Esophagus muscularis mucosa (tissue), 4 donors: ENCODE results near the gene NUDT12. TPM values are rescaled to one million over a fixed set of nuclear protein-coding genes. Genes with fewer than 3 reads are reported as not detected.

ENCODE experiments used
- DNase-seq: peaks from one replicate; pipeline ENCODE4 v3.0.0-alpha.2; 2017; ENCODE audit errors: extremely low spot score
- H3K27ac ChIP-seq, 4 donors: fragments of 200-600 bp; sonication (generic); replicated peaks in 1 of 4; 1 replicate in 3 of 4; 2 replicates in 1 of 4; pipeline ENCODE4 v1.5.1; 2016 to 2019; ENCODE audit warnings: mild to moderate bottlenecking in 1 of 4
- H3K27me3 ChIP-seq, 4 donors: fragments of 200-600 bp; sonication (generic); one replicate each; pipeline versions ENCODE4 v1.5.1 to v1.6.0; 2016 to 2019
- H3K36me3 ChIP-seq, 4 donors: fragments of 200-600 bp; sonication (generic); one replicate each; pipeline ENCODE4 v1.5.1; 2016 to 2019
- H3K4me1 ChIP-seq, 4 donors: fragments of 200-600 bp; sonication (generic); one replicate each; pipeline ENCODE4 v1.5.1; 2016 to 2019
- H3K4me3 ChIP-seq, 4 donors: fragments of 200-600 bp; sonication (generic); 1 replicate in 2 of 4; 2 replicates in 2 of 4; pipeline ENCODE4 v1.5.1; 2016 to 2019; ENCODE audit warnings: mild to moderate bottlenecking in 4 of 4, moderate library complexity in 1 of 4
- H3K9me3 ChIP-seq, 4 donors: fragments of 200-600 bp; sonication (generic); 1 replicate in 3 of 4; 2 replicates in 1 of 4; pipeline ENCODE4 v1.5.1; 2016 to 2019
- CTCF ChIP-seq, 3 experiments: fragments of 200-600 bp in 2 of 3; fragments of 450-650 bp in 1 of 3; sonication (generic) in 2 of 3; IDR thresholded peaks; one replicate each; pipeline ENCODE4 v1.5.1; 2017 to 2019; ENCODE audit warnings: antibody characterized with exemption in 3 of 3, mild to moderate bottlenecking in 2 of 3, moderate library complexity in 1 of 3
- EP300 ChIP-seq: sonication (generic); formaldehyde crosslinking; IDR thresholded peaks from one replicate; pipeline ENCODE4 v1.6.1; 2017; ENCODE audit warnings: antibody characterized with exemption
- POLR2A ChIP-seq: fragments of 450-650 bp; IDR thresholded peaks from one replicate; pipeline ENCODE4 v1.6.1; 2017; ENCODE audit warnings: antibody characterized with exemption, moderate library complexity, mild to moderate bottlenecking, low read depth
- POLR2AphosphoS5 ChIP-seq, 2 donors: sonication (generic); formaldehyde crosslinking; IDR thresholded peaks; one replicate each; pipeline ENCODE4 v1.6.1; 2017; ENCODE audit warnings: antibody characterized with exemption in 2 of 2
- WGBS: methylation state at CpG from one replicate; pipeline ENCODE4 v1.1.5; 2018; 5-methylcytosine and 5-hydroxymethylcytosine counted together
- intact Hi-C: fragments of 100-400 bp; cut with DNase I; formaldehyde crosslinking; loops from one replicate; pipeline ENCODE4 v1.15.1; 2023
- total RNA-seq, 4 donors: library from RNA; depleted of rRNA; stranded (reverse); fragments of >200 nt; gene quantifications; one replicate each; pipeline versions ENCODE4 v1.1.0 to v1.2.1, GENCODE V29; 2016

NUDT12 gene
- total RNA-seq, 4 donors from 2014 or later, result 7.0 to 18.3 (median 10.9) TPM

- H3K27ac ChIP-seq, result no peak overlapping the region
- H3K36me3 ChIP-seq, result no peaks in the 10 kb centered on the region
- H3K4me3 ChIP-seq, result no peak overlapping the region
- 87% methylated on average over 4 of the region's 4 CpGs for WGBS
- no peaks in the 10 kb centered on the region for H3K9me3 ChIP-seq
- intact Hi-C loops, result no loop called here
- H3K27me3 ChIP-seq, result peaks cover 0 to 4% (median 0%) of the 10 kb centered on the region in 4 donors
- DNase-seq, result no peak
- peaks cover 0 to 14% (median 10%) of the 10 kb centered on the region in 4 donors for H3K4me1 ChIP-seq
- TF ChIP-seq EP300, result no peak
- no peak for TF ChIP-seq POLR2A
- TF ChIP-seq CTCF (IDR thresholded peaks at IDR 0.05), result no peak
- no peak for TF ChIP-seq POLR2AphosphoS5 (IDR thresholded peaks at IDR 0.05)
Measured at GRCh38 chr5:103565719-103566118, 3.1 kb upstream of the NUDT12 start.

GRCh38 chr5:103561685-103562452 is 720 bp downstream of the NUDT12 start:
- WGBS, result 20% methylated on average over 14 of the region's 14 CpGs
- intact Hi-C loops, result loop anchor here (2.0 kb wide), 1 partner anchor 303 kb away; the partner anchor contains the start of gene MACIR
- DNase-seq, result no peak
- Histone ChIP-seq H3K9me3 (no peaks in the 10 kb centered on the region), H3K4me3 (peak overlapping the region; percentile 63 to 82 (median 81)), H3K27ac (peak overlapping the region; percentile 84 to 90 (median 88)), H3K4me1 (peaks cover 0 to 14% (median 10%) of the 10 kb centered on the region in 4 donors), H3K36me3 (peaks cover 0 to 5% (median 0%) of the 10 kb centered on the region in 4 donors), H3K27me3 (peaks cover 0 to under 1% (median 0%) of the 10 kb centered on the region in 4 donors)
- TF ChIP-seq CTCF (IDR thresholded peaks at IDR 0.05) (no peak), POLR2A (no peak), EP300 (no peak), POLR2AphosphoS5 (IDR thresholded peaks at IDR 0.05) (no peak)

GRCh38 chr5:103560826-103561225 is 1.8 kb downstream of the NUDT12 start:
- DNase-seq, result no peak
- H3K9me3 ChIP-seq, result no peaks in the 10 kb centered on the region
- H3K27ac ChIP-seq, result no peak overlapping the region
- no peak overlapping the region for H3K4me3 ChIP-seq
- TF ChIP-seq CTCF (IDR thresholded peaks at IDR 0.05) (no peak), POLR2A (no peak), EP300 (no peak), POLR2AphosphoS5 (IDR thresholded peaks at IDR 0.05) (no peak)
- intact Hi-C loops, result no loop called here
- WGBS, result 93% methylated on average over 3 of the region's 3 CpGs
- H3K36me3 ChIP-seq, result peaks cover 0 to 9% (median under 1%) of the 10 kb centered on the region in 4 donors
- peaks cover 0 to 14% (median 10%) of the 10 kb centered on the region in 4 donors for H3K4me1 ChIP-seq
- H3K27me3 ChIP-seq, result no peaks in the 10 kb centered on the region

GRCh38 chr5:103546858-103547257 is 15.7 kb downstream of the NUDT12 start:
- H3K9me3 ChIP-seq, result no peaks in the 10 kb centered on the region
- TF ChIP-seq CTCF (IDR thresholded peaks at IDR 0.05), result no peak
- TF ChIP-seq POLR2A, result no peak
- TF ChIP-seq EP300, result no peak
- TF ChIP-seq POLR2AphosphoS5 (IDR thresholded peaks at IDR 0.05), result no peak
- no peaks in the 10 kb centered on the region for H3K27me3 ChIP-seq
- intact Hi-C loops, result no loop called here
- H3K27ac ChIP-seq, result no peak overlapping the region
- no peak for DNase-seq
- WGBS, result 71% methylated on average over 2 of the region's 2 CpGs
- peaks cover 7 to 22% (median 12%) of the 10 kb centered on the region in 4 donors for H3K36me3 ChIP-seq
- no peaks in the 10 kb centered on the region for H3K4me1 ChIP-seq
- no peak overlapping the region for H3K4me3 ChIP-seq
